Left lobe of liver (tissue), 2 donors: ENCODE measurements around the gene LFNG. TPM values are rescaled to one million over a fixed set of nuclear protein-coding genes. Genes with fewer than 3 reads are reported as not detected.
"Not testable (repeated sequence)": the region's sequence is repeated elsewhere in the genome, so short reads cannot be mapped to it uniquely, and the experiment has no call there.

Experiments used
- ATAC-seq: fragments of 200-7000 bp; cut with Tn5 transposase; one replicate; pipeline ENCODE4 v1.9.1; 2020; ENCODE audit warnings: mild to moderate bottlenecking, moderate library complexity
- DNase-seq: peaks from one replicate; pipeline ENCODE4 v3.0.0-alpha.2; 2020; ENCODE audit warnings: low spot score
- total RNA-seq: library from RNA; stranded (reverse); gene quantifications from one replicate; pipeline ENCODE4 v1.2.1, GENCODE V29; 2021
- donor health status: DM: no; HTN: no; CAD: no; lungs with moderate emphysema.
- donor health status: DM: no; HTN: yes; CAD: no.

The LFNG gene
- total RNA-seq, 1 donor from 2014 or later: 1.2 TPM

DNA sequence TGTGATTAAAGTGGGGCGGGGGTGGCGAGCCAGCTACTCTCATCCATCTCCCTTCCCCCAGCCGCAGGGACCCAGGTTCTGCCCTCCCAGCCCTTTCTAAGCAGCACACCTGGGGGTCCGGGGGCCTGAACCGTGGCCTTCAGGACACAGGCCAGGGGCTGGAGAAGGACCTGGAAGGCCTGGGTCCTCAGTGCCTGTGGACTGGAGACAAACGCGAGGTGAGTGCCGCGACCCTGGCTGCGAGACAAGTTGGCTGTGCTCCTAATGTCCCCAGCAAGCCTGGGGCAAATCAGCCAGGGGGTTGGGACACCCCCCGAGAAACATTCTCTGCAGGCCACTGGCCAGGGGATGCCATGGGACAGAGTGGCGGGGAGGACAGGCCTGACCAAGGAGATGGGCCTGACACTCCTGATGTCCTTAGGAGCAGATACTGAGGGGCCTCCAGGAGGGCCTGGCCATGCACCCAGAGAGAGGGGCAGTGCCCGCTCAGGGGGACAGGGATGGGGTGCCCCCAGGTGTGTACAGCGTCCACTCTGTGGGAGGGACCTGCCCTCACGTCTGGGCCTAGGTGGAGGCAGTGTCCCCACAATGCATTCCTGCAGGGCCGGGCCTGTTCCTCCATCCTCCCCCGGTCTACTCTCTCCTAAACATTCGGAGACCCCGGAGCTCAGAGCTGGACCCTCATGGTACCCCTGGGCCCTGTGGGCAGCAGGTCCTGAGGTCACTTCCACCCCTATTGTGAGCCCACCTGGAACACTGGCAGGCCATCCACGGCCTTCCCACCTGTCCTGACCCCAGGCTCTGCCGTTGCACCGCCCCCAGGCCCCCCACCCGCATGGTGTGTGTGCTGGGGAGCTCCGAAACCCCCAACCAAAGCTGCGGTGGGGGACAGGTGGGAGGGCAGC is 22.7 kb downstream of the LFNG start:
- DNase-seq: no peak
- ATAC-seq: no peak

DNA sequence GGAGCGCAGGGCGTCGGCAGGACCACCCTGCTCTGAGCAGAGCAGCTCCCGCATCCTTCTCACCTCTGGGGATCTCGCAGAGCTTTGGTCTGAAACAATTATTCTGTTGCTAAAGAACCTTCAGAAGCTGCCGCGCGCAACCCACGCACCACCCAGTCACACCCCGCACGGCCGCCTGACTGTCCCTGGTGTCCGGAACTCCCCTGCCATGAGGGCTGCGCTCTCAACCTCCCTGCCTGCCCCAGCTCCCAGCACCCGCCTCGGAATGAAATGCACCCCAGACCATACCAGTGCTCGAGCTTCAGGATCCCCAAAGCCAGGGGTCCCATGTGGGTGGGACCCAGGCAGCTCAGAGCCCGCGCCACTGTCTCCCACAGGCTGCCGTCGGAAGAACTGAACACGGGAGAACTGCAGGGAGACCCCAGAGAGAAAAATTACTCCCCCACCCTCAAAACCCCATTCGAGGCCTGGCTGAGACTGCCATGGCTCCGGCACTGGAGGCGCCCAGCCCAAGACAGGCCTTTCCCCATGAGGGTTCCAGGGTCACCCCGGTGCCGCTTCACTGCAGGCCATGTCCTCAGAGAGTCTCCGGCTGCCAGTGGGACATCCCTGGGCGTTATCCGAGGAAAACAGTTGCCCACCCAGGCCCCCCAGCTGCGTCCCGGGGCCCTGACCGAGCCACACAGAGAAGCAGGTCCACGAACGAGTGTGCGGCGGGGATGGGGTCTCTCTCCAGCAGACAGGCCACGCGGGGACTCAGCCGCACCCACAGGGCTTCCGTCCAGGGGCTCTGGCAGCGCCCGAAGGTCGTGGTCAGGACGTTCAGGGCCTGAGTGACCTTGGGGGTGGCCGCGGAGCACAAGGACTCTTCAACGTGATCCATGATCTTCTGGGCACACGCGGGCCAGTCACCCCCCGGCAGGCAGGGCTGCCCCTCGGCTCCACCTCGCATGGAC is 23.6 kb downstream of the LFNG start:
- DNase-seq: no peak

GRCh38 chr7:2544541-2545188 is 25.1 kb downstream of the LFNG start:
- no peak for ATAC-seq

More for the DNA sequence above, 23.6 kb downstream of the LFNG start:
- no peak for ATAC-seq

GRCh38 chr7:2545746-2546425 is 26.3 kb downstream of the LFNG start:
- DNase-seq (no peak), ATAC-seq (no peak)

More at GRCh38 chr7:2544541-2545188, 25.1 kb downstream of the LFNG start:
- no peak for DNase-seq

GRCh38 chr7:2546776-2547586 is 27.4 kb downstream of the LFNG start:
- no peak for DNase-seq
- ATAC-seq: no peak

GRCh38 chr7:2551418-2551817 is 31.8 kb downstream of the LFNG start:
- ATAC-seq (no peak), DNase-seq (no peak)

- no peak for ATAC-seq
- DNase-seq: no peak
These were observed 33.5 kb downstream of the LFNG start for GRCh38 chr7:2553108-2553507.

DNA sequence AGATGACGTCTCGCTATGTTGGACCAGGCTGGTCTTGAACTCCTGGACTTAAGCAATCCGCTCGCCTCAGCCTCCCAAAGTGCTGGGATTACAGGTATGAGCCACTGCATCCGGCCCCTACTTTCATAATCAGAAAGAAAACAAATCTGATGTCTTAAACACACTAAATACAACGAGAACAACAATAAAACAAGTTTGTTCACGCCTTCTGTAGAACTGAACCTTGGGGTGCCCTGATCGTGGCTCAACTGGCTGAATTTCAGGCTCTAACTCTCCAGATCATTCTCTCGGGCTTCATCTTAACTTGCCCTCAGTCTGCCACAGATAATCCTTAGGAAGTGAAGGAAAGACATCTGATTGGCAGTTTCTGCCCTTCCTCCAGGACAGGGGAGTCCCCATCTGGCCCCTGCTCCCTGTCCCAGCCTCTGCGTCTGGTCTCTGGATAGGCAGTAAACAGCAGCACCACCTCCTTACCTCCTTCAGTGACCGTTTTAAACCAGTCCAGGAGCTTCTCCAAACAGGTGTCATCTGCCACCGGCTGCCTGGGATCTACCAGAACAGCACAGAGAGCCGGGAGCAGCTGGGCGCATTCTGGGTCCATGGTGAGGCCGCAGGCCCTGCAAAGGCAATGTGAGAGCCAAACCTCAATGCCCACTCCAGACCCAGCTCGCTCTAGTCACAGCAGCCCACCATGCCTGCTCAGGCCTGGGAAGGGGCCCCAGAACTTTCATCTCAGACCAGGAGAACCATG is 34.4 kb downstream of the LFNG start:
- ATAC-seq (no peak), DNase-seq (no peak)

DNA sequence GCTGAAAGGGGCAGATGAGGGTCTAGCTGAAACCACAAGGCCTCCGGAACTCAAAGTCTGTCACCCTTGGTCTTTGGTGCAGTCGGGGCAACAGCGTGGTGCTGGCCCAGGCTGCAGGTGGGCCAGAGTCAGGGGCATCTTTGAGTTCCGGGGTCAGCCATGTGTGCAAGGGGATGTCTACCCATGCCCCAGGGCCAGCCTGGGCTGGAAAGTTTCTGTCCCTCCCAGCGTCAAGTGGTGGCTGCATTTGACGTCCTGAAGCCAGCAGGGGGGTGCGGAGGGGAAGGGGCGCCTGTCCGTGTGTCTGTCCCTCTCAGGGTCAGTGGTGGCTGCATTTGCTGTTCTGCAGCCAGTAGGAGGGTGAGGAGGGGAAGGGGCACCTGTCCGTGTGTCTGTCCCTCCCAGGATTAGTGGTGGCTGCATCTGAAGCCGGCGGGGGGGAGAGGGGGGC is 35.1 kb downstream of the LFNG start:
- DNase-seq (no peak), ATAC-seq (no peak)

- ATAC-seq (peak; percentile 90), DNase-seq (peak; percentile 96)
These were observed 35.8 kb downstream of the LFNG start, which contains the start of gene BRAT1 for GRCh38 chr7:2555121-2556052. BRAT1 (minus strand) TSS chr7:2555524; CDS start chr7:2554431, 1,093 bp downstream.

DNA sequence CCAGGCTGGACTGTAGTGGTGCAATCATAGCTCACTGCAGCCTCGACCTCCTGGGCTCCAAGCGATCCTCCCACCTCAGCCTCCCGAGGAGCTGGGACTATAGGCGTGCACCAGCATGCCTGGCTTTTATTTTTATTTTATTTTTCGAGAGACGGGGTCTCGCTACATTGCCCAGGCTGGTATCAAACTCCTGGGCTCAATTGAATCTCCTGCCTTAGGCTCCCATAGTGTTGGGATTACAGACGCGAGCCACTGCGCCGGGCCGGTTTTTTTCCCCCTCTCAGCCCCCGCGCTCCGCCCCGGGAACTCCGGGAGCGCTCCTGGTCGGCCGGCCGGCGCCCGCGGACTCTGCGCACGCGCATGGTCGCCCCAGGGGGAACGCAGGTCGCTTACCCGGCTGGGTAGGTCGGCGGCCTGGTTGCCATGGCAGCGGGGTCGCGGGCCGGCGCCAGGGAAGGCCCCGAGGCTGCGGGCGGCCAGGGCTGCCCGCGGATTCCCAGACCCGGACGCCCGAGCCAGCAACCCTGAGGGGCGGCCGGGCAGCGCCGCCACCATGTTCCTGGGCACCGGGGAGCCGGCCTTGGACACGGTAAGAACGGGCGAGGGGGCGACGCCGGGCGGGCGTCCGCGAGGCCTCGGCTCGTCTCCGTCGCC is 39.2 kb downstream of the LFNG start, which contains the start of gene IQCE:
TSS of gene IQCE (plus strand) at position 351 of the 654 bp plus-strand sequence. CDS start at position 554, 203 bp downstream.
- DNase-seq (peak; percentile 96), ATAC-seq (peak; percentile 80)

DNA sequence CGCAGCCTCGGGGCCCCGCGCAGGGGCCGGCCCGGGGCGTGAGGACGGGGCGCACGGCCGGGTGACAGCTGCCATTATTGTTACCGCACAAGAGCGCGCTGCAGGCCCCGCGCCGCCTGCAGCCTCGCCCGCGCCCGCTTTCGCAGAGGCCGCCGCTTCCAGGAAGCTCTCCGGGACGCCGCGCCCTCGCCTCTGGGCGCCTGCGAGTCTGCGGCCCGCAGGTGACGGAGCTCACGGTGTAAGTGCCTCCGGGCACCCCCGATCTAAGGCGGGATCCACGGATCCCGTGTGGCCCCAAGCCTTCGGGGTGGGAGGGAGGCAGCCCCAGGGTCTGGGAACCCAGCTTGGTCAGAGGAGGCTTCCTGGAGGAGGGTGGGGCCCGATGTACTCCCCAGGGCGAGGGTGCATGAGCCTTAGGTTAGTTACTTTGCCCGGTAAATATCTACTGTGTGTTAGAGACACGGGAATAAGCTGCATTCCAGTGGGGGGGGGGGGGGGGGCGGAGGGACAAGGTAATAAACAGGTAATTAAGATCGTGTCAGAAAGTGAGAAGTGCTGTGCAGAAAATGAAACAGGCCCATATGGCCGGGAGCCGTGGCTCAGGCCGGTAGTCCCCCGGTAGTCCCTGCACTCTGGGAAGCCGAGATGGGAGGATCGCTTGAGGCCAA is 39.8 kb downstream of the LFNG start:
- ATAC-seq (no peak), DNase-seq (no peak)

GRCh38 chr7:2563955-2564354 is 44.4 kb downstream of the LFNG start:
- ATAC-seq, DNase-seq: not testable (repeated sequence)

- DNase-seq: no peak
- ATAC-seq: peak; percentile 79
These were observed 45.5 kb downstream of the LFNG start for GRCh38 chr7:2564970-2565540.

DNA sequence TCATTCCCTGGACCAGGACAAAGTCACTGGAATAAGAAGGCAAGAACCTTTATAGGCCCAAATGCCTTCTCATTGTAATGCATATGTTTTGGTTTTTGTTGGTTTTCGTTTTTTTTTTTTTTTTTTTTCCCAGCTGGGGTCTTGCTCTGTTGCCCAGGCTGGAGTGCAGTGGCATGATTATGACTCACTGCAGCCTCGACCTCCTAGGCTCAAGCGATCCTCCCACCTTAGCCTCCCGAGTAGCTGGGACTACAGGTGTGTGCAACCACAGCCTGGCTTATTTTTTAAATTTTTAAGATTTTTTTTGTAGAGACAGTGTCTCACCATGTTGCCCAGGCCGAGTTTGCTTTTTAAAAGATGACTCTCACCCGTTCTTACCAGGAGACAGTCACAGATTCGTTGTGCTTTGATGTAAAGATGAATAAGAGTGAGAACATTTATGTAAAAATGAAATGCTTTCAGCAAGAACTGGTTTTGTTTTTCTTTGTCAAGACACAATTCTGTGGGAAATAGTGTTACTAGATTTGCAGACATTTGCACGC is 46.8 kb downstream of the LFNG start:
- no peak for DNase-seq
- ATAC-seq: no peak
